WTC11 (cell line): ENCODE measurements around the gene CHAC1.

ENCODE experiments used
- ATF1 ChIP-seq: sonication (generic); formaldehyde crosslinking; IDR thresholded peaks from 2 replicates; pipeline ENCODE4 v1.8.1; 2023; ENCODE audit warnings: mild to moderate bottlenecking, moderate library complexity, missing genetic modification reagents
- CBFB ChIP-seq: sonication (generic); formaldehyde crosslinking; IDR thresholded peaks from 2 replicates; pipeline ENCODE4 v1.8.1; 2022; ENCODE audit warnings: mild to moderate bottlenecking, low read depth, missing genetic modification reagents
- ELF4 ChIP-seq: sonication (generic); formaldehyde crosslinking; IDR thresholded peaks from 2 replicates; pipeline ENCODE4 v1.8.1; 2022; ENCODE audit warnings: low read depth, mild to moderate bottlenecking, moderate library complexity, missing genetic modification reagents
- TEAD4 ChIP-seq: sonication (generic); formaldehyde crosslinking; IDR thresholded peaks from 2 replicates; pipeline ENCODE4 v1.8.0; 2022; ENCODE audit warnings: mild to moderate bottlenecking, missing genetic modification reagents
- ZNF317 ChIP-seq: sonication (generic); formaldehyde crosslinking; IDR thresholded peaks from 2 replicates; pipeline ENCODE4 v1.8.1; 2023; ENCODE audit warnings: low read depth, mild to moderate bottlenecking, moderate library complexity, missing genetic modification reagents, borderline replicate concordance
- TF ChIP-seq, protein P1 (sequence below): fragments of 200-600 bp; IDR thresholded peaks from 2 replicates; pipeline ENCODE4 v1.8.0; 2022; ENCODE audit warnings: antibody characterized with exemption
- TF ChIP-seq, protein P2 (sequence below): sonication (generic); formaldehyde crosslinking; IDR thresholded peaks from 2 replicates; pipeline ENCODE4 v1.8.1; 2023; ENCODE audit warnings: mild to moderate bottlenecking, missing genetic modification reagents
- TF ChIP-seq, protein P3 (sequence below): sonication (generic); formaldehyde crosslinking; IDR thresholded peaks from 2 replicates; pipeline ENCODE4 v1.8.1; 2022; ENCODE audit warnings: mild to moderate bottlenecking, moderate library complexity, missing genetic modification reagents
- TF ChIP-seq, protein P4 (sequence below): sonication (generic); formaldehyde crosslinking; IDR thresholded peaks from 2 replicates; pipeline ENCODE4 v1.8.1; 2023; ENCODE audit warnings: mild to moderate bottlenecking, missing genetic modification reagents, moderate library complexity
- TF ChIP-seq, protein P5 (sequence below): sonication (generic); formaldehyde crosslinking; IDR thresholded peaks from 2 replicates; pipeline ENCODE4 v1.8.0; 2022; ENCODE audit warnings: mild to moderate bottlenecking, missing genetic modification reagents
- TF ChIP-seq, protein P6 (sequence below): sonication (generic); formaldehyde crosslinking; IDR thresholded peaks from 2 replicates; pipeline ENCODE4 v1.8.1; 2022; ENCODE audit warnings: mild to moderate bottlenecking, missing genetic modification reagents, moderate library complexity, borderline replicate concordance
- TF ChIP-seq, protein P7 (sequence below): sonication (generic); formaldehyde crosslinking; IDR thresholded peaks from 2 replicates; pipeline ENCODE4 v1.8.1; 2022; ENCODE audit warnings: low read depth, missing genetic modification reagents, borderline replicate concordance

DNA sequence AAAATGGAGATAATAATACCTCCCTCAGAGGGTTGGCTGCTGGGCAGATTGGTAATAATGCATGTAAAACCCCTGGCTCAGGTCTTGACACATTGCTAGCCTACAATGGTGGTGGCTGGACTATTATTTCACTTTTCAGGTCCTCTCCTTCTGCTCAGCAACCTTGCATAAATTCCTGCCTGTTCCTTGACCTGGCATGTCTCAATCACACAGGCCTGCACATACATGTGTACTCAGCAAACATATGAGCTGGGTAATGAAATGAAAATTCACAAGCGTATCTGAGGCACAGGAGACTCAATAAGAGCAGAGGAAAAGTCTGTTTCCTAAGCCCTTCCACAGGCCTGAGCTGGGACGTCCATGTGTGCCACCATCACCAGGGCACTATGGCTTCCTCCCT lies 41.6 kb upstream of the CHAC1 start:
- no peak for TF ChIP-seq CBFB
- TF ChIP-seq, protein P1, sequence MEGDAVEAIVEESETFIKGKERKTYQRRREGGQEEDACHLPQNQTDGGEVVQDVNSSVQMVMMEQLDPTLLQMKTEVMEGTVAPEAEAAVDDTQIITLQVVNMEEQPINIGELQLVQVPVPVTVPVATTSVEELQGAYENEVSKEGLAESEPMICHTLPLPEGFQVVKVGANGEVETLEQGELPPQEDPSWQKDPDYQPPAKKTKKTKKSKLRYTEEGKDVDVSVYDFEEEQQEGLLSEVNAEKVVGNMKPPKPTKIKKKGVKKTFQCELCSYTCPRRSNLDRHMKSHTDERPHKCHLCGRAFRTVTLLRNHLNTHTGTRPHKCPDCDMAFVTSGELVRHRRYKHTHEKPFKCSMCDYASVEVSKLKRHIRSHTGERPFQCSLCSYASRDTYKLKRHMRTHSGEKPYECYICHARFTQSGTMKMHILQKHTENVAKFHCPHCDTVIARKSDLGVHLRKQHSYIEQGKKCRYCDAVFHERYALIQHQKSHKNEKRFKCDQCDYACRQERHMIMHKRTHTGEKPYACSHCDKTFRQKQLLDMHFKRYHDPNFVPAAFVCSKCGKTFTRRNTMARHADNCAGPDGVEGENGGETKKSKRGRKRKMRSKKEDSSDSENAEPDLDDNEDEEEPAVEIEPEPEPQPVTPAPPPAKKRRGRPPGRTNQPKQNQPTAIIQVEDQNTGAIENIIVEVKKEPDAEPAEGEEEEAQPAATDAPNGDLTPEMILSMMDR = no peak
- no peak for TF ChIP-seq ATF1 (CRISPR knock-in tag)
- TF ChIP-seq, protein P2, sequence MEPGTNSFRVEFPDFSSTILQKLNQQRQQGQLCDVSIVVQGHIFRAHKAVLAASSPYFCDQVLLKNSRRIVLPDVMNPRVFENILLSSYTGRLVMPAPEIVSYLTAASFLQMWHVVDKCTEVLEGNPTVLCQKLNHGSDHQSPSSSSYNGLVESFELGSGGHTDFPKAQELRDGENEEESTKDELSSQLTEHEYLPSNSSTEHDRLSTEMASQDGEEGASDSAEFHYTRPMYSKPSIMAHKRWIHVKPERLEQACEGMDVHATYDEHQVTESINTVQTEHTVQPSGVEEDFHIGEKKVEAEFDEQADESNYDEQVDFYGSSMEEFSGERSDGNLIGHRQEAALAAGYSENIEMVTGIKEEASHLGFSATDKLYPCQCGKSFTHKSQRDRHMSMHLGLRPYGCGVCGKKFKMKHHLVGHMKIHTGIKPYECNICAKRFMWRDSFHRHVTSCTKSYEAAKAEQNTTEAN = no peak
- TF ChIP-seq, protein P3, sequence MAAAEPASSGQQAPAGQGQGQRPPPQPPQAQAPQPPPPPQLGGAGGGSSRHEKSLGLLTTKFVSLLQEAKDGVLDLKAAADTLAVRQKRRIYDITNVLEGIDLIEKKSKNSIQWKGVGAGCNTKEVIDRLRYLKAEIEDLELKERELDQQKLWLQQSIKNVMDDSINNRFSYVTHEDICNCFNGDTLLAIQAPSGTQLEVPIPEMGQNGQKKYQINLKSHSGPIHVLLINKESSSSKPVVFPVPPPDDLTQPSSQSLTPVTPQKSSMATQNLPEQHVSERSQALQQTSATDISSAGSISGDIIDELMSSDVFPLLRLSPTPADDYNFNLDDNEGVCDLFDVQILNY (CRISPR knock-in tag) = no peak
- TF ChIP-seq TEAD4 (CRISPR knock-in tag) = no peak
- no peak for TF ChIP-seq ZNF317
- TF ChIP-seq, protein P4, sequence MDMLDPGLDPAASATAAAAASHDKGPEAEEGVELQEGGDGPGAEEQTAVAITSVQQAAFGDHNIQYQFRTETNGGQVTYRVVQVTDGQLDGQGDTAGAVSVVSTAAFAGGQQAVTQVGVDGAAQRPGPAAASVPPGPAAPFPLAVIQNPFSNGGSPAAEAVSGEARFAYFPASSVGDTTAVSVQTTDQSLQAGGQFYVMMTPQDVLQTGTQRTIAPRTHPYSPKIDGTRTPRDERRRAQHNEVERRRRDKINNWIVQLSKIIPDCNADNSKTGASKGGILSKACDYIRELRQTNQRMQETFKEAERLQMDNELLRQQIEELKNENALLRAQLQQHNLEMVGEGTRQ = no peak
- TF ChIP-seq, protein P5, sequence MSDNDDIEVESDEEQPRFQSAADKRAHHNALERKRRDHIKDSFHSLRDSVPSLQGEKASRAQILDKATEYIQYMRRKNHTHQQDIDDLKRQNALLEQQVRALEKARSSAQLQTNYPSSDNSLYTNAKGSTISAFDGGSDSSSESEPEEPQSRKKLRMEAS (CRISPR knock-in tag) = no peak
- no peak for TF ChIP-seq ELF4 (CRISPR knock-in tag)
- TF ChIP-seq, protein P6, sequence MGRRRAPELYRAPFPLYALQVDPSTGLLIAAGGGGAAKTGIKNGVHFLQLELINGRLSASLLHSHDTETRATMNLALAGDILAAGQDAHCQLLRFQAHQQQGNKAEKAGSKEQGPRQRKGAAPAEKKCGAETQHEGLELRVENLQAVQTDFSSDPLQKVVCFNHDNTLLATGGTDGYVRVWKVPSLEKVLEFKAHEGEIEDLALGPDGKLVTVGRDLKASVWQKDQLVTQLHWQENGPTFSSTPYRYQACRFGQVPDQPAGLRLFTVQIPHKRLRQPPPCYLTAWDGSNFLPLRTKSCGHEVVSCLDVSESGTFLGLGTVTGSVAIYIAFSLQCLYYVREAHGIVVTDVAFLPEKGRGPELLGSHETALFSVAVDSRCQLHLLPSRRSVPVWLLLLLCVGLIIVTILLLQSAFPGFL (CRISPR knock-in tag) = no peak
- TF ChIP-seq, protein P7, sequence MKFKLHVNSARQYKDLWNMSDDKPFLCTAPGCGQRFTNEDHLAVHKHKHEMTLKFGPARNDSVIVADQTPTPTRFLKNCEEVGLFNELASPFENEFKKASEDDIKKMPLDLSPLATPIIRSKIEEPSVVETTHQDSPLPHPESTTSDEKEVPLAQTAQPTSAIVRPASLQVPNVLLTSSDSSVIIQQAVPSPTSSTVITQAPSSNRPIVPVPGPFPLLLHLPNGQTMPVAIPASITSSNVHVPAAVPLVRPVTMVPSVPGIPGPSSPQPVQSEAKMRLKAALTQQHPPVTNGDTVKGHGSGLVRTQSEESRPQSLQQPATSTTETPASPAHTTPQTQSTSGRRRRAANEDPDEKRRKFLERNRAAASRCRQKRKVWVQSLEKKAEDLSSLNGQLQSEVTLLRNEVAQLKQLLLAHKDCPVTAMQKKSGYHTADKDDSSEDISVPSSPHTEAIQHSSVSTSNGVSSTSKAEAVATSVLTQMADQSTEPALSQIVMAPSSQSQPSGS = no peak
